ENCODE data around the gene ALOX5.

GRCh38 chr10:45354261-45354660, 19.8 kb upstream of the ALOX5 start:
- TF ChIP-seq CTCF (IDR thresholded peaks at IDR 0.05) (no peak), POLR2A (IDR thresholded peaks at IDR 0.05) (no peak), POLR2AphosphoS5 (IDR thresholded peaks at IDR 0.05) (no peak), EP300 (IDR thresholded peaks at IDR 0.05; ENCODE audit: low read depth) (no peak)

Measured in transverse colon (tissue), 4 donors.